IMR-90 (cell line): ENCODE data around the gene AUTS2. TPM values are rescaled to one million over a fixed set of nuclear protein-coding genes. Genes with fewer than 3 reads are reported as not detected.

Experiments used
- ATAC-seq: fragments of 200-7000 bp; cut with Tn5 transposase; 2 replicates; pipeline ENCODE4 v1.9.1; 2020; ENCODE audit warnings: low read depth, mild to moderate bottlenecking, moderate library complexity
- BruUV-seq: library from RNA; stranded (reverse); fragments of 400-500 nt; replicated peaks from 2 replicates; lab custom pipeline; 2021; lab: Mats Ljungman, UMichigan
- CTCF ChIA-PET: fragments of 300-600 bp; formaldehyde crosslinking; extraction: SDS; loops from one replicate; lab custom pipeline; 2021; ENCODE audit warnings: antibody characterized with exemption; lab: Yijun Ruan, JAX
- POLR2A ChIA-PET: fragments of 300-600 bp; sonication (Branson Sonifier 250); formaldehyde crosslinking; loops from one replicate; lab custom pipeline; 2022; ENCODE audit warnings: antibody characterized with exemption; ENCODE audit not compliant: unreplicated experiment; lab: Charles Lee
- DNase-seq: peaks from one replicate; pipeline ENCODE4 v3.0.0; 2013
- H2AFZ ChIP-seq: replicated peaks from 2 replicates; pipeline ENCODE3; 2013; ENCODE audit warnings: low read length, mild to moderate bottlenecking; ENCODE audit not compliant: poor library complexity
- H2AK5ac ChIP-seq: 2 replicates; pipeline ENCODE4 v1.6.1; 2013; ENCODE audit warnings: low read depth, low read length, inconsistent platforms
- H2AK9ac ChIP-seq: replicated peaks from 2 replicates; pipeline ENCODE3; 2013; ENCODE audit warnings: mild to moderate bottlenecking, low read depth, low read length, moderate library complexity; ENCODE audit not compliant: poor library complexity
- H2BK120ac ChIP-seq: 2 replicates; pipeline ENCODE4 v1.6.1; 2013; ENCODE audit warnings: low read depth, low read length, inconsistent platforms
- H2BK15ac ChIP-seq: 3 replicates; pipeline ENCODE4 v1.6.1; 2013; ENCODE audit warnings: low read depth, low read length, inconsistent platforms
- H2BK20ac ChIP-seq: 2 replicates; pipeline ENCODE4 v1.6.1; 2013; ENCODE audit warnings: low read depth, mild to moderate bottlenecking, inconsistent platforms, low read length, moderate library complexity
- H2BK5ac ChIP-seq: 2 replicates; pipeline ENCODE4 v1.6.1; 2013; ENCODE audit warnings: mild to moderate bottlenecking, low read depth, low read length, inconsistent platforms; ENCODE audit not compliant: poor library complexity, severe bottlenecking
- H3K14ac ChIP-seq: replicated peaks from 2 replicates; pipeline ENCODE4 v1.6.1; 2013; ENCODE audit warnings: low read depth, low read length, inconsistent platforms
- H3K18ac ChIP-seq: 2 replicates; pipeline ENCODE4 v1.6.1; 2013; ENCODE audit warnings: low read depth, low read length, control low read depth
- H3K23ac ChIP-seq: 2 replicates; pipeline ENCODE4 v1.6.1; 2013; ENCODE audit warnings: low read depth, low read length, inconsistent platforms
- H3K27ac ChIP-seq: 2 replicates; pipeline ENCODE4 v1.5.1; 2013; ENCODE audit warnings: mild to moderate bottlenecking, control low read depth, low read length; ENCODE audit not compliant: insufficient read depth
- H3K27me3 ChIP-seq: 2 replicates; pipeline ENCODE4 v1.6.1; 2013; ENCODE audit warnings: low read length; ENCODE audit not compliant: control insufficient read depth, insufficient read depth
- H3K36me3 ChIP-seq: 2 replicates; pipeline ENCODE4 v1.6.1; 2013; ENCODE audit warnings: low read length, mixed read lengths; ENCODE audit not compliant: control insufficient read depth, insufficient read depth
- H3K4ac ChIP-seq: 2 replicates; pipeline ENCODE4 v1.6.1; 2013; ENCODE audit warnings: low read depth, low read length, inconsistent platforms
- H3K4me1 ChIP-seq: 2 replicates; pipeline ENCODE4 v1.6.1; 2013; ENCODE audit warnings: low read length, mixed read lengths; ENCODE audit not compliant: control insufficient read depth, insufficient read depth
- H3K4me2 ChIP-seq: 2 replicates; pipeline ENCODE4 v1.6.1; 2013; ENCODE audit warnings: low read depth, mild to moderate bottlenecking, control low read depth, low read length, moderate library complexity
- H3K4me3 ChIP-seq: 2 replicates; pipeline ENCODE4 v1.5.1; 2013; ENCODE audit warnings: low read depth, mild to moderate bottlenecking, control low read depth, low read length, moderate library complexity; ENCODE audit not compliant: insufficient read depth
- H3K56ac ChIP-seq: 2 replicates; pipeline ENCODE4 v1.6.1; 2013; ENCODE audit warnings: low read length, inconsistent platforms; ENCODE audit not compliant: insufficient read depth; ENCODE audit errors: extremely low read depth
- H3K79me1 ChIP-seq, 2 experiments: 2 replicates each; pipeline ENCODE4 v1.6.1; 2013; ENCODE audit warnings: low read length in 2 of 2, inconsistent platforms in 1 of 2, low read depth in 1 of 2
- H3K9ac ChIP-seq: 2 replicates; pipeline ENCODE4 v1.6.1; 2013; ENCODE audit warnings: low read depth, low read length, control low read depth
- H3K9me1 ChIP-seq: 2 replicates; pipeline ENCODE4 v1.6.1; 2013; ENCODE audit warnings: low read length, inconsistent platforms; ENCODE audit not compliant: insufficient read depth
- H3K9me3 ChIP-seq: 2 replicates; pipeline ENCODE4 v1.6.1; 2013; ENCODE audit warnings: low read length; ENCODE audit not compliant: control insufficient read depth, insufficient read depth
- H4K20me1 ChIP-seq: 2 replicates; pipeline ENCODE4 v1.6.1; 2013; ENCODE audit warnings: low read length, inconsistent platforms; ENCODE audit not compliant: insufficient read depth
- H4K5ac ChIP-seq: 2 replicates; pipeline ENCODE4 v1.6.1; 2013; ENCODE audit warnings: mild to moderate bottlenecking, low read depth, low read length, control low read depth
- H4K8ac ChIP-seq, 2 experiments: 2 replicates each; pipeline ENCODE4 v1.6.1; 2013; ENCODE audit warnings: low read depth in 2 of 2, low read length in 2 of 2, control low read depth in 1 of 2, inconsistent platforms in 1 of 2
- H4K91ac ChIP-seq: 2 replicates; pipeline ENCODE4 v1.6.1; 2013; ENCODE audit warnings: low read depth, low read length, inconsistent platforms; ENCODE audit not compliant: insufficient read depth
- BHLHE40 ChIP-seq: fragments of 150-350 bp; IDR thresholded peaks from 2 replicates; pipeline ENCODE4 v1.6.1; 2016; ENCODE audit warnings: mild to moderate bottlenecking, low read depth, low read length
- CEBPB ChIP-seq: IDR thresholded peaks from 2 replicates; pipeline ENCODE4 v1.6.1; 2012; ENCODE audit warnings: low read depth, low read length, improper control_type of control experiment
- CTCF ChIP-seq: conservative IDR thresholded peaks from 2 replicates; pipeline ENCODE4 v1.5.1; 2012; ENCODE audit warnings: mild to moderate bottlenecking, low read depth, low read length, improper control_type of control experiment
- ELK1 ChIP-seq: fragments of 150-350 bp; IDR thresholded peaks from 2 replicates; pipeline ENCODE4 v1.6.1; 2016; ENCODE audit warnings: low read depth, mild to moderate bottlenecking, low read length, moderate library complexity, borderline replicate concordance
- FOS ChIP-seq: fragments of 150-350 bp; IDR thresholded peaks from 2 replicates; pipeline ENCODE4 v1.6.1; 2016; ENCODE audit warnings: low read depth, low read length
- MAFK ChIP-seq: IDR thresholded peaks from 2 replicates; pipeline ENCODE4 v1.6.1; 2012; ENCODE audit warnings: low read depth, low read length, improper control_type of control experiment
- MXI1 ChIP-seq: IDR thresholded peaks from 2 replicates; pipeline ENCODE4 v1.6.1; 2012; ENCODE audit warnings: low read depth, mild to moderate bottlenecking, low read length, moderate library complexity, borderline replicate concordance
- NFE2L2 ChIP-seq: fragments of 150-350 bp; IDR thresholded peaks from 2 replicates; pipeline ENCODE4 v1.6.1; 2016; ENCODE audit warnings: low read depth, mild to moderate bottlenecking, low read length
- POLR2A ChIP-seq: IDR thresholded peaks from 2 replicates; pipeline ENCODE4 v1.6.1; 2012; ENCODE audit warnings: mild to moderate bottlenecking, low read depth, low read length
- RAD21 ChIP-seq: IDR thresholded peaks from 2 replicates; pipeline ENCODE4 v1.6.1; 2012; ENCODE audit warnings: low read length, improper control_type of control experiment
- RCOR1 ChIP-seq: IDR thresholded peaks from 2 replicates; pipeline ENCODE4 v1.6.1; 2012; ENCODE audit warnings: mild to moderate bottlenecking, low read length, improper control_type of control experiment; ENCODE audit not compliant: insufficient replicate concordance
- RFX5 ChIP-seq: IDR thresholded peaks from 2 replicates; pipeline ENCODE4 v1.8.0; 2012; ENCODE audit warnings: low read depth, mild to moderate bottlenecking, low read length, moderate library complexity
- USF2 ChIP-seq: fragments of 150-350 bp; IDR thresholded peaks from 2 replicates; pipeline ENCODE4 v1.6.1; 2017; ENCODE audit warnings: mild to moderate bottlenecking, antibody characterized with exemption, low read length, low read depth
- WGBS, 2 experiments: methylation state at CpG; one replicate each; pipeline versions ENCODE4 v1.1.5 to v1.1.7; 2013; ENCODE audit warnings: missing lambda C conversion rate in 2 of 2; ENCODE audit not compliant: insufficient read length in 1 of 2; ENCODE audit errors: extremely low coverage in 2 of 2; 5-methylcytosine and 5-hydroxymethylcytosine counted together
- dilution Hi-C: fragments of 300-500 bp; cut with HindIII; formaldehyde crosslinking; loops from one replicate; pipeline ENCODE4 v1.14.3; 2018; ENCODE audit warnings: low sequenced_read_pairs; ENCODE audit not compliant: unreplicated experiment
- in situ Hi-C: fragments of 300-500 bp; cut with MboI; formaldehyde crosslinking; loops from 3 replicates; pipeline ENCODE4 v1.14.3; 2019; ENCODE audit warnings: low sequenced_read_pairs, inconsistent platforms, mixed read lengths
- intact Hi-C: fragments of 100-400 bp; cut with micrococcal nuclease; formaldehyde crosslinking; loops from 2 replicates; pipeline ENCODE4 v1.10.0; 2022
- polyA plus RNA-seq, 3 experiments: library from polyadenylated mRNA; depleted of rRNA; stranded (reverse); fragments of >200 nt; gene quantifications; 2 replicates each; pipeline ENCODE4 v1.2.3, GENCODE V29; 2012; ENCODE audit warnings: low replicate concordance in 1 of 3
- total RNA-seq: library from RNA; depleted of rRNA; stranded (reverse); fragments of >200 nt; gene quantifications from 2 replicates; pipeline ENCODE4 v1.2.3, GENCODE V29; 2012

Gene AUTS2
- total and polyA plus RNA-seq, 2 of the 4 experiments (the other 2 are of a cell fraction) = 0.90 to 3.0 TPM

- H2BK20ac ChIP-seq = no peak overlapping the region
- no peak overlapping the region for H2BK15ac ChIP-seq
- WGBS, 2 experiments = no CpG with 5 or more reads among the region's 4 CpGs
- no peak overlapping the region for H4K8ac ChIP-seq
- in situ Hi-C loops = no loop called here
- no peaks in the 10 kb centered on the region for H3K79me1 ChIP-seq
- H4K91ac ChIP-seq = no peak overlapping the region
- no peak overlapping the region for H3K4me2 ChIP-seq
- H3K27ac ChIP-seq = no peak overlapping the region
- dilution Hi-C loops = no loop called here
- no peak overlapping the region for H2AK5ac ChIP-seq
- DNase-seq = no peak
- intact Hi-C loops = no loop called here
- H2AFZ ChIP-seq = no peak overlapping the region
- H3K4me1 ChIP-seq = no peaks in the 10 kb centered on the region
- BruUV-seq = no TSS peak
- H2BK5ac ChIP-seq = no peak overlapping the region
- H3K18ac ChIP-seq = no peak overlapping the region
- no peak overlapping the region for H3K23ac ChIP-seq
- H3K9me3 ChIP-seq = peaks cover 3% of the 10 kb centered on the region; the same call in 1 of the 2 replicates
- H3K4me3 ChIP-seq = no peak overlapping the region
- H3K27me3 ChIP-seq = no peaks in the 10 kb centered on the region
- H3K36me3 ChIP-seq = no peaks in the 10 kb centered on the region
- H2BK120ac ChIP-seq = no peak overlapping the region
- no peak for ATAC-seq
- ChIA-PET CTCF (no interaction called here), POLR2A (no interaction called here)
- H3K9me1 ChIP-seq = no peaks in the 10 kb centered on the region
- H4K5ac ChIP-seq = no peak overlapping the region
- no peak overlapping the region for H2AK9ac ChIP-seq
- H3K14ac ChIP-seq = no peak overlapping the region
- TF ChIP-seq RAD21 (no peak), BHLHE40 (no peak), FOS (no peak), MXI1 (no peak), CTCF (no peak), CEBPB (no peak), ELK1 (no peak), POLR2A (no peak), RCOR1 (no peak), USF2 (no peak), NFE2L2 (no peak), RFX5 (no peak), MAFK (no peak)
- no peak overlapping the region for H3K4ac ChIP-seq
- H4K20me1 ChIP-seq = no peaks in the 10 kb centered on the region
- no peak overlapping the region for H3K9ac ChIP-seq
- no peak overlapping the region for H3K56ac ChIP-seq
These were observed 165.9 kb downstream of the AUTS2 start for GRCh38 chr7:69764147-69764546.
